Adrenal gland (tissue), 12 donors: Measurements from ENCODE around the gene ACAD8. TPM values are rescaled to one million over a fixed set of nuclear protein-coding genes. Genes with fewer than 3 reads are reported as not detected.

Experiments used
- DNase-seq, 7 donors: peaks; one replicate each; pipeline ENCODE4 v3.0.0-alpha.2; 2019 to 2020
- H3K27ac ChIP-seq, 5 donors: fragments of 200-600 bp; sonication (generic) in 4 of 5; 1 replicate in 3 of 5; 2 replicates in 2 of 5; pipeline versions ENCODE4 v1.5.1 to v1.8.0; 2016 to 2020; ENCODE audit warnings: mild to moderate bottlenecking in 1 of 5
- H3K27me3 ChIP-seq: fragments of 200-600 bp; 2 replicates; pipeline ENCODE4 v1.8.0; 2021
- H3K36me3 ChIP-seq, 2 donors: fragments of 200-600 bp; replicated peaks in 1 of 2; 1 replicate in 1 of 2; 2 replicates in 1 of 2; pipeline versions ENCODE4 v1.5.1 to v1.8.0; 2018 to 2022
- H3K4me1 ChIP-seq, 2 donors: fragments of 200-600 bp; replicated peaks in 1 of 2; 1 replicate in 1 of 2; 2 replicates in 1 of 2; pipeline versions ENCODE4 v1.5.1 to v1.8.0; 2018 to 2021
- H3K4me3 ChIP-seq, 4 donors: fragments of 200-600 bp; sonication (generic) in 3 of 4; one replicate each; pipeline ENCODE4 v1.5.1; 2016 to 2018
- H3K9me3 ChIP-seq, 3 donors: fragments of 200-600 bp; sonication (generic) in 1 of 3; replicated peaks in 1 of 3; 1 replicate in 2 of 3; 2 replicates in 1 of 3; pipeline versions ENCODE4 v1.5.1 to v1.8.0; 2016 to 2021
- POLR2A ChIP-seq, 2 donors: fragments of 450-650 bp; IDR thresholded peaks; one replicate each; pipeline ENCODE4 v1.6.1; 2017; ENCODE audit warnings: antibody characterized with exemption in 2 of 2, mild to moderate bottlenecking in 2 of 2, moderate library complexity in 1 of 2
- WGBS, 4 donors: extraction: QIAGEN DNeasy Blood & Tissue Kit in 2 of 4; methylation state at CpG; one replicate each; pipeline versions ENCODE4 v1.1.5 to v1.1.7; 2013 to 2017; 5-methylcytosine and 5-hydroxymethylcytosine counted together
- intact Hi-C, 2 donors: fragments of 100-400 bp; cut with DNase I; formaldehyde crosslinking; loops; one replicate each; pipeline versions ENCODE4 v1.14.1 to v1.15.0; 2022 to 2023
- polyA plus RNA-seq, 3 donors: library from polyadenylated mRNA; stranded (reverse); fragments of 200-250 nt in 2 of 3; fragments of 350-450 nt in 1 of 3; fragmentation: Illumina TruSeq in 1 of 3; extraction: RNeasy Lipid Tissue Mini Kit (QIAGEN cat#74804) in 1 of 3; gene quantifications; one replicate each; pipeline ENCODE4 v1.2.3, GENCODE V29; 2013 to 2014
- total RNA-seq, 9 donors: library from RNA; depleted of rRNA in 4 of 9; stranded (reverse); fragments of >200 nt in 4 of 9; fragments of 120-200 nt in 1 of 9; fragmentation: NEBNext Ultra II Directional in 1 of 9; extraction: Animal tissue kit (Norgen Biotek cat#: 25700) in 1 of 9; gene quantifications; one replicate each; pipeline versions ENCODE4 v1.1.0 to v1.2.4, GENCODE V29; 2013 to 2023
- TF ChIP-seq, protein P1 (sequence below), 6 experiments: fragments of 450-650 bp in 4 of 6; fragments of 200-600 bp in 2 of 6; sonication (generic) in 1 of 6; IDR thresholded peaks; 1 replicate in 5 of 6; 2 replicates in 1 of 6; pipeline versions ENCODE4 v1.5.1 to v1.8.0; 2016 to 2021; ENCODE audit warnings: antibody characterized with exemption in 6 of 6, mild to moderate bottlenecking in 2 of 6, moderate library complexity in 1 of 6
- donor health status: healthy with polysubstance abuse.
- donor health status: Bipolar disorder and iron deficiency.
- donor health status: DM: yes; HTN: yes; CAD: no.
- donor health status: DM: no; HTN: no; CAD: no.
- donor health status: DM: no; HTN: no; CAD: no.
- donor health status: DM: yes; HTN: yes; CAD: no.

ACAD8 gene
- total and polyA plus RNA-seq, 12 donors, result 22.4 to 45.0 (median 35.0) TPM

DNA sequence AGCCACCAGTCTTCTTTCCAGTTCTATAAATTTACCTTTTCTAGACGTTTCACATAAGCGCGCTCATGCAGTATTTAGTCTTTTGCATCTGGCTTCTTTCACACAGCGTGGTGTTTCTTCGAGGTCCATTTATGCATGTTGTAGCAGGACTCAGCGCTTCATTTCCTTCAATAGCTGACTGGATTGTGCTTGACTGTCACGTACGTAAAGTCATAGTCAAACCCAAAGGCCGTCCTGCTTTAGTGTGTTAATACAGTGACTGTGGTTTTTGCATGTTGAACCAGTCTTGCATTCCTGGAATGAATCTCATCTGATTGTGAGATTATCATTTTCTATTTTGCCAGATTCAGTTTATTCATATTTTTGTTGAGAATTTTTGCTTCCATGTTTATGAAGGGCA, 41.3 kb downstream of the ACAD8 start:
- Histone ChIP-seq H3K9me3 (no peaks in the 10 kb centered on the region), H3K4me3 (no peak overlapping the region), H3K27ac (no peak overlapping the region), H3K36me3 (no peaks in the 10 kb centered on the region), H3K27me3 (no peaks in the 10 kb centered on the region), H3K4me1 (no peaks in the 10 kb centered on the region)
- 61 to 88% (median 78%) methylated on average over 9 of the region's 9 CpGs for WGBS, 4 donors
- intact Hi-C loops, result no loop called here
- no peak for DNase-seq
- TF ChIP-seq, protein P1, sequence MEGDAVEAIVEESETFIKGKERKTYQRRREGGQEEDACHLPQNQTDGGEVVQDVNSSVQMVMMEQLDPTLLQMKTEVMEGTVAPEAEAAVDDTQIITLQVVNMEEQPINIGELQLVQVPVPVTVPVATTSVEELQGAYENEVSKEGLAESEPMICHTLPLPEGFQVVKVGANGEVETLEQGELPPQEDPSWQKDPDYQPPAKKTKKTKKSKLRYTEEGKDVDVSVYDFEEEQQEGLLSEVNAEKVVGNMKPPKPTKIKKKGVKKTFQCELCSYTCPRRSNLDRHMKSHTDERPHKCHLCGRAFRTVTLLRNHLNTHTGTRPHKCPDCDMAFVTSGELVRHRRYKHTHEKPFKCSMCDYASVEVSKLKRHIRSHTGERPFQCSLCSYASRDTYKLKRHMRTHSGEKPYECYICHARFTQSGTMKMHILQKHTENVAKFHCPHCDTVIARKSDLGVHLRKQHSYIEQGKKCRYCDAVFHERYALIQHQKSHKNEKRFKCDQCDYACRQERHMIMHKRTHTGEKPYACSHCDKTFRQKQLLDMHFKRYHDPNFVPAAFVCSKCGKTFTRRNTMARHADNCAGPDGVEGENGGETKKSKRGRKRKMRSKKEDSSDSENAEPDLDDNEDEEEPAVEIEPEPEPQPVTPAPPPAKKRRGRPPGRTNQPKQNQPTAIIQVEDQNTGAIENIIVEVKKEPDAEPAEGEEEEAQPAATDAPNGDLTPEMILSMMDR (IDR thresholded peaks at IDR 0.05), result no peak
- TF ChIP-seq POLR2A (IDR thresholded peaks at IDR 0.05), result no peak

DNA sequence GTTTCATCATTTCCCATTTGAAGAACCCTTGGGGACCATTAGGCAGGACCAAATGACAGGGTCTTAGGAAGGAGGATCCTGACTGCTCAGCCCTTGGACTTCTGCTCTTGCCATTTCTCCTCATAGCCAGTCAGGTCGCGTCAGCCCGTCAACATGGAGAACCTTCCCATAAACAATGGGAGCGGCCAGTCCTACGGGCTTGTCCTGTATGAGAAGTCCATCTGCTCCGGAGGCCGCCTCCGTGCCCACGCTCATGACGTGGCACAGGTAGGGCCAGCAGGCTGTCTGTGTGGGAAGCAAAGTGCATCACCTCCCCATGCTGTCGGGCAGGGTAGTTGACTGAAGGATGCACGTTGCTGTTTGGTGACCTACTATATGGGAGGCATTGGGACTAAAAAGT, 58.9 kb downstream of the ACAD8 start:
- Histone ChIP-seq H3K27ac (no peak overlapping the region), H3K36me3 (no peaks in the 10 kb centered on the region), H3K27me3 (no peaks in the 10 kb centered on the region), H3K4me1 (no peaks in the 10 kb centered on the region), H3K9me3 (peaks cover 0 to 5% (median 0%) of the 10 kb centered on the region in 3 donors), H3K4me3 (no peak overlapping the region)
- WGBS, 4 donors, result 85 to 87% (median 86%) methylated on average over 12 of the region's 12 CpGs
- TF ChIP-seq POLR2A (IDR thresholded peaks at IDR 0.05), result no peak
- TF ChIP-seq, protein P1 (IDR thresholded peaks at IDR 0.05), result no peak
- no peak for DNase-seq
- intact Hi-C loops, result no loop called here

DNA sequence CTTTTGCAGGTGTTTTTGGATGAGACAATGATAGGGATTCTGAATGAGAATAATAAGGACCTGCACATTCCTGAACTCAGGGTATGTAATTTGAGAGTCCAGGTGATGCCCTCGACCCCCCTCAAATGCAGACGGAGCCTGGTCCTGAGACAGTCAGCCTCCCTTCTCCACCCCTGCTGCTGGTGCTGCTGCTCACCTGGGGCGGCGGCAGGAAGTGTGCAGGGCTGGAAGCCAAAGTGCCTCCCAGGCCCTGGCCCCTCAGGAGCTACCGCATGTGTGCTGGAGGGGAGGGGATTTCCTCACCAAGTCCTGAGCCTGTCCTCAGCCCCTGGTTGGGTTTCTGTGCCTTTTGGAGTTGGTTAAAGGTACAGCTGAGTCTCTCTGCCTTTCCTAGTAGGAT, 59.4 kb downstream of the ACAD8 start:
- Histone ChIP-seq H3K27ac (no peak overlapping the region), H3K27me3 (no peaks in the 10 kb centered on the region), H3K36me3 (no peaks in the 10 kb centered on the region), H3K4me1 (no peaks in the 10 kb centered on the region), H3K4me3 (no peak overlapping the region), H3K9me3 (peaks cover 0 to 5% (median 0%) of the 10 kb centered on the region in 3 donors)
- TF ChIP-seq, protein P1 (IDR thresholded peaks at IDR 0.05), result no peak
- TF ChIP-seq POLR2A (IDR thresholded peaks at IDR 0.05), result no peak
- DNase-seq, result no peak
- intact Hi-C loops, result no loop called here
- WGBS, 4 donors, result 76 to 92% (median 84%) methylated on average over 5 of the region's 5 CpGs

DNA sequence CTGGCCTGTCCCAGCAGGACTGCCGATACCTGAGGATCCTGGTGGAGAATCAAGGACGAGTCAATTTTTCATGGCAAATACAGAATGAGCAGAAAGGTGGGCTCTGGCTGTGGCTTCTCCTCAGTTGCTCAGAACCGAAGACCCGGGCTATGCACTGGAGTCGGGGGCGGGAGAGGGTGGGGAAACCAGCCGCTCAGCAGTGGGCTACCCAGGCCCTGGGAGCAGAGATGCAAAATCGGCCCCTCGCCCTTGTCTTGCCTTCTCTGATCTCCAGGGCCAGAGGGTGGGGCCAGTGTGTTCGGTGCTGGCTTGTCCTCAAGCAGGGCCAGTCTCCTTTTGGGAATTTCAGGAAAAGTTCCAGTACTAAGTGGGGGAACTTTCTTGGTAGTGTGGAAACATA, 60.0 kb downstream of the ACAD8 start:
- TF ChIP-seq POLR2A (IDR thresholded peaks at IDR 0.05), result no peak
- TF ChIP-seq, protein P1 (IDR thresholded peaks at IDR 0.05), result no peak
- intact Hi-C loops, result no loop called here
- Histone ChIP-seq H3K9me3 (peaks cover 0 to 5% (median 0%) of the 10 kb centered on the region in 3 donors), H3K27ac (no peak overlapping the region), H3K27me3 (no peaks in the 10 kb centered on the region), H3K4me1 (no peaks in the 10 kb centered on the region), H3K36me3 (no peaks in the 10 kb centered on the region), H3K4me3 (no peak overlapping the region)
- DNase-seq, result no peak
- WGBS, 4 donors, result 85 to 97% (median 90%) methylated on average over 6 to 10 of the region's 10 CpGs
